GM19043 (cell line): Measurements from ENCODE around the gene RETN.
"Not testable (repeated sequence)": the region's sequence is repeated elsewhere in the genome, so short reads cannot be mapped to it uniquely, and the experiment has no call there.

Experiments used
- ATAC-seq: cut with Tn5 transposase; IDR thresholded peaks from one replicate; pipeline ENCODE4 v1.9.1; 2021; ENCODE audit warnings: low read depth; ENCODE audit not compliant: unreplicated experiment

Gene RETN

GRCh38 chr19:7637374-7638256 is 31.2 kb upstream of the RETN start:
- no peak for ATAC-seq

- no peak for ATAC-seq
Observed at GRCh38 chr19:7638802-7639465, 29.9 kb upstream of the RETN start.

- no peak for ATAC-seq
Observed at GRCh38 chr19:7639863-7640348, 28.9 kb upstream of the RETN start.

- no peak for ATAC-seq
Observed at GRCh38 chr19:7640803-7641202, 28.0 kb upstream of the RETN start.

- ATAC-seq = no peak
Observed at GRCh38 chr19:7641290-7642276, 27.3 kb upstream of the RETN start.

- no peak for ATAC-seq
Observed at GRCh38 chr19:7642295-7643030, 26.4 kb upstream of the RETN start.

- ATAC-seq = no peak
Observed at GRCh38 chr19:7643031-7643415, 25.8 kb upstream of the RETN start.

- ATAC-seq = not testable (repeated sequence)
Observed at GRCh38 chr19:7643629-7644549, 25.0 kb upstream of the RETN start.

GRCh38 chr19:7644550-7644877 is 24.3 kb upstream of the RETN start:
- ATAC-seq = no peak

- ATAC-seq = no peak
Observed at GRCh38 chr19:7645163-7645562, 23.7 kb upstream of the RETN start.

- ATAC-seq = no peak
Observed at GRCh38 chr19:7645656-7646425, 23.0 kb upstream of the RETN start.

- ATAC-seq = no peak
Observed at GRCh38 chr19:7646426-7646700, 22.5 kb upstream of the RETN start.

GRCh38 chr19:7647156-7647555 is 21.7 kb upstream of the RETN start:
- no peak for ATAC-seq

GRCh38 chr19:7648265-7649014 is 20.4 kb upstream of the RETN start:
- no peak for ATAC-seq

- ATAC-seq = no peak
Observed at GRCh38 chr19:7650148-7650547, 18.7 kb upstream of the RETN start.

GRCh38 chr19:7652061-7652641 is 16.7 kb upstream of the RETN start:
- ATAC-seq = no peak

GRCh38 chr19:7654401-7654800 is 14.4 kb upstream of the RETN start:
- ATAC-seq = no peak

GRCh38 chr19:7655581-7655980 is 13.3 kb upstream of the RETN start:
- no peak for ATAC-seq
